ENCODE measurements around the gene MEGF6. TPM values are rescaled to one million over a fixed set of nuclear protein-coding genes. Genes with fewer than 3 reads are reported as not detected.

Gene MEGF6
- total RNA-seq, 2 donors from 2014 or later: 67.3 to 82.5 TPM

DNA sequence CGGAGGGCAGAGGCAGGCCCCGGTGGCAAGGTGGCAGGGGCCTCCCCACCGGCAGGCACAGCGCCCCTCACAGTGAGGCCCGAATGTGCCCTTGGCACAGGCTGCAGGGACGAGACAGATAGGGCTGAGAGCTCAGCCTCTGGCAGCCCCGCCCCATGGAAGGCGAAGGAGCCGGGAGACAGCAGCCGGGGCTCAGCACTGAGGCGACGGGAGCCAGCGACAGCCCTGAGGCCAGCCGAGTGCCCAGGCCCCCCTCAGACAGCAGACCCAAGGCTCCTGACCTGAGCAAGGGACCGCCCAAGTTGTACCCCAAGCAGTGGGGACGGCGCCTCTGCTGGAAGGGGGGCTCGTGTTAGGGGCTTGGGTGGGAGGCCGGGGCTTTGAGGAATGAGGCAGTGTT, 113.8 kb downstream of the MEGF6 start:
- TF ChIP-seq POLR2AphosphoS5 (IDR thresholded peaks at IDR 0.05) (no peak), POLR2A (IDR thresholded peaks at IDR 0.05) (no peak)
- TF ChIP-seq, protein P1, sequence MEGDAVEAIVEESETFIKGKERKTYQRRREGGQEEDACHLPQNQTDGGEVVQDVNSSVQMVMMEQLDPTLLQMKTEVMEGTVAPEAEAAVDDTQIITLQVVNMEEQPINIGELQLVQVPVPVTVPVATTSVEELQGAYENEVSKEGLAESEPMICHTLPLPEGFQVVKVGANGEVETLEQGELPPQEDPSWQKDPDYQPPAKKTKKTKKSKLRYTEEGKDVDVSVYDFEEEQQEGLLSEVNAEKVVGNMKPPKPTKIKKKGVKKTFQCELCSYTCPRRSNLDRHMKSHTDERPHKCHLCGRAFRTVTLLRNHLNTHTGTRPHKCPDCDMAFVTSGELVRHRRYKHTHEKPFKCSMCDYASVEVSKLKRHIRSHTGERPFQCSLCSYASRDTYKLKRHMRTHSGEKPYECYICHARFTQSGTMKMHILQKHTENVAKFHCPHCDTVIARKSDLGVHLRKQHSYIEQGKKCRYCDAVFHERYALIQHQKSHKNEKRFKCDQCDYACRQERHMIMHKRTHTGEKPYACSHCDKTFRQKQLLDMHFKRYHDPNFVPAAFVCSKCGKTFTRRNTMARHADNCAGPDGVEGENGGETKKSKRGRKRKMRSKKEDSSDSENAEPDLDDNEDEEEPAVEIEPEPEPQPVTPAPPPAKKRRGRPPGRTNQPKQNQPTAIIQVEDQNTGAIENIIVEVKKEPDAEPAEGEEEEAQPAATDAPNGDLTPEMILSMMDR (IDR thresholded peaks at IDR 0.05): no peak
- no peaks in the 10 kb centered on the region for H3K27me3 ChIP-seq (replicated peaks; ENCODE audit: insufficient read depth)
- H3K36me3 ChIP-seq: no peaks in the 10 kb centered on the region
- WGBS: 91% methylated on average over 17 of the region's 19 CpGs
- intact Hi-C loops (cut with DNase I): no loop called here
- H3K9me3 ChIP-seq: no peaks in the 10 kb centered on the region
- no peaks in the 10 kb centered on the region for H3K4me1 ChIP-seq (replicated peaks)
- H3K27ac ChIP-seq: no peak overlapping the region
- DNase-seq (ENCODE audit: low spot score): no peak
- no peak overlapping the region for H3K4me3 ChIP-seq

DNA sequence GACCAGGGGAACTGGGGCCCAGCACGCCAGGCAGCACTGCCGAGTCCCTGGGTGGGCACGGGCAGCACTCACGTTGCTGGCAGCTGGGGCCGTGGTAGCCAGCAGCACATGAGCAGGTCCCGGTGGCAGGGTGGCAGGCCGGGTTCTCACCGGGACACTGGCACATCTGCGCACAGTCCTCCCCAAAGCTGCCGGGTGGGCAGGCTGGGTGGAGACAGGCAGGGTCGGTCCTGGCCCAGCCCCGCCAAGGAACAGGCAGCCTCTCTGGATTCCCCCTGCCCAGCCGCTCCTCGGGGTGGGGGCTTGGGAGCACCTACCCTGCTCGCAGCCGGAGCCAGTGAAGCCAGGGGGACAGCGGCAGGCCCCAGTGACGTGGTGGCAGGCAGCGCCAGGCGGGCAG, 114.4 kb downstream of the MEGF6 start:
- intact Hi-C loops (cut with DNase I): no loop called here
- H3K9me3 ChIP-seq: no peaks in the 10 kb centered on the region
- 93% methylated on average over 18 of the region's 20 CpGs for WGBS
- TF ChIP-seq, protein P1 (IDR thresholded peaks at IDR 0.05): no peak
- TF ChIP-seq POLR2A (IDR thresholded peaks at IDR 0.05) (no peak), POLR2AphosphoS5 (IDR thresholded peaks at IDR 0.05) (no peak)
- H3K27me3 ChIP-seq (replicated peaks; ENCODE audit: insufficient read depth): no peaks in the 10 kb centered on the region
- no peak overlapping the region for H3K27ac ChIP-seq
- H3K36me3 ChIP-seq: no peaks in the 10 kb centered on the region
- no peak overlapping the region for H3K4me3 ChIP-seq
- H3K4me1 ChIP-seq (replicated peaks): no peaks in the 10 kb centered on the region
- no peak for DNase-seq (ENCODE audit: low spot score)

DNA sequence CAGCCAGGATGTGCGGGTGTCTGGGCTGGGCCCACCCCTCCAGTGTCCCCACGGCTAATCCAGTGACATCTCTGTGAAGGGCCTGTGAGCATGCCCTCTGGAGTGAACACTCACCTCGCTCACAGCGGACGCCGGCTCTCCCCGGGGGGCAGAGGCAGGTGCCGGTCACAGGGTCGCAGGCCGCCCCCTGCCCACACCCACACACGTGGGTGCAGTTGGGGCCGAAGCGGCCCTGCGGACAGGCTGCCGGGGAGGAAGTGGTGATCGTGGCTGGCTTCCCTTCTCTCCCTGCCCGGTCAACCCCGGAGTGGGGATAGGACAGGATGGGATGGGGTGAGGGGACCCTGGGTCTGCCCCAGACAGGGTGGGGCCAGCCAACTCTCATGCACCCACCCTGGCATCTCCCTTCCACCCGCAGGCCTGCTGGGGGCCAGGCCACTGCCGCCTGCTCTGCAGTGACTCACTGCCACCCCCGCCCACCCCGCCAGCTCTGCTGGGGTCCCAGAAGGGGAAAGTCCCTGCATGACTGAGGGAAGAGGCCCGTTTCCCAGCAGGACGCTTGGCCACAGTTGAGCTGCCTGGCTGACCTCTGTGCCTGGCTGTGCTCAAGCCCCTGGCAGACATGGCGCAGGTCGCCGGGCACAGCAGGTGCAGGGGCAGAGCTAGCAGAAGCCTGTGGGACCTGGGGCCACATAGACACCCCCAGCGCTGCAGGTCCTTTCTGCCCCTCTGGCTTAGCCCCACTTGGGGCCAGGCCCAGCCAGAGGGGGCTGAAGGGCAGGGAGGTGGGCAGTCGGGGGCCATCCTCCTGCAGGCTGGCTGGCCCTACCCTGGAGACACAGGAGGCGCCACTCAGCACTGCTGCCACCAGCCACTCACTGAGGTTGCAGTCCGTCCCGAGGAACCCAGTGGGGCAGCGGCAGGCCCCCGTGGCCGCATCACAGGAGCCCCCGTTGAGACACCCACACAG, 115.2 kb downstream of the MEGF6 start:
- Histone ChIP-seq H3K27me3 (replicated peaks; ENCODE audit: insufficient read depth) (no peaks in the 10 kb centered on the region), H3K4me3 (no peak overlapping the region), H3K9me3 (no peaks in the 10 kb centered on the region), H3K36me3 (no peaks in the 10 kb centered on the region), H3K27ac (no peak overlapping the region), H3K4me1 (replicated peaks) (no peaks in the 10 kb centered on the region)
- WGBS: 84% methylated on average over 34 of the region's 36 CpGs
- no peak for DNase-seq (ENCODE audit: low spot score)
- intact Hi-C loops (cut with DNase I): no loop called here
- TF ChIP-seq, protein P1 (IDR thresholded peaks at IDR 0.05): no peak
- TF ChIP-seq POLR2AphosphoS5 (IDR thresholded peaks at IDR 0.05): no peak
- TF ChIP-seq POLR2A (IDR thresholded peaks at IDR 0.05): no peak

DNA sequence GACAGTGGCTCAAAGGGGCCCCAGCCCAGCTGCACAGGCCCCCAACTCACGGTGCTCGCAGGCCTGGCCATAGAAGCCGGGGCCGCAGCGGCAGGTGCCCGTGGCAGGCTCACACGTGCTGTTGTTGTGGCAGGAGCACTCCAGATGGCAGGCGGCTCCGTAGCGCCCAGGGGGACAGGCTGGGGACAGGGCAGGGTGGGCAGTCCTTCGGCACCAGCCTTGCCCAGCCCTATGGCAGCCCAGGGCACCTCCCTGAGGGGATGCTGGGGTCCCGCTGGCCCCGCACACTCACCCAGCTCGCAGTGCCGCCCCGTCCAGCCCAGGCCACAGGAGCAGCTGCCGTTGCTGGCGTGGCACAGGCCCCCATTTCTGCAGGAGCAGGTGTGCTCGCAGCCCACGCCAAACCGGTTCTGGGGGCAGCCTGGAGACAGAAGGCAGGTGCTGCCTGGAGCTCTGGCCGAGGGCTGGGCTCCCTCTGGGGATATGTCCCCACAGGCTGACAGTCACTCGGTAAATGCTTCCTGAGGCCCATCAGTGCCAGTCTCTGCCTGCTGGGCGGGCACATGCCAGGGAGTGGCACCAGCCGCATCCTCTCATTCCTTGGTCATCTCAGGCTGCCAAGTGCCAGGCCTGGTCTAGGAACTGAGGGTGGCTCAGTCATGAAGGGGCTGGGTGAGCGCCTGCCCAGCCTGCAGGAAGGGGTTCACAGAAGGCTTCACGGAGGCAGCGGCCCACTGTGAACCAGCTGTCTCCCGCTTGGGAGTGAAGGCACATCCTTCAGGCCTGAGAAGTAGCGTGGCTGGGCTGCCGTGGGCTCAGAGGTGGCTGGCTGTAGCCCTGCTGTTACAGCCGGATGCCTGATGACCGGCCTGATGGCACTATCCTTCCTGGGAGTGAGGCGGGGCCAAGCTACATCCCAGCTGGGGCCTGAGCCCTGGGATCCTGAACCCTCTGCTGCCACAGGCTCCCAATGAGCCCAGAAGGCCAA, 116.7 kb downstream of the MEGF6 start:
- TF ChIP-seq, protein P1 (IDR thresholded peaks at IDR 0.05): no peak
- TF ChIP-seq POLR2AphosphoS5 (IDR thresholded peaks at IDR 0.05): no peak
- no peak for TF ChIP-seq POLR2A (IDR thresholded peaks at IDR 0.05)
- 76% methylated on average over 25 of the region's 34 CpGs for WGBS
- intact Hi-C loops (cut with DNase I): loop anchor here (5.0 kb wide), 1 partner anchor 228 kb away; no protein-coding TSS in a partner anchor
- Histone ChIP-seq H3K27ac (no peak overlapping the region), H3K4me1 (replicated peaks) (no peaks in the 10 kb centered on the region), H3K4me3 (no peak overlapping the region), H3K27me3 (replicated peaks; ENCODE audit: insufficient read depth) (no peaks in the 10 kb centered on the region), H3K9me3 (no peaks in the 10 kb centered on the region), H3K36me3 (no peaks in the 10 kb centered on the region)
- DNase-seq (ENCODE audit: low spot score): no peak
